GM21737 (cell line): ENCODE data around the gene FBL.

ENCODE experiments used
- ATAC-seq: cut with Tn5 transposase; IDR thresholded peaks from one replicate; pipeline ENCODE4 v1.9.1; 2021; ENCODE audit warnings: mild to moderate bottlenecking, moderate library complexity; ENCODE audit not compliant: unreplicated experiment

Gene FBL

GRCh38 chr19:39843919-39844793 is 2.0 kb downstream of the FBL start:
- no peak for ATAC-seq

- ATAC-seq = no peak
These were observed 3.3 kb downstream of the FBL start for GRCh38 chr19:39842693-39843435.

GRCh38 chr19:39841041-39841440 is 5.1 kb downstream of the FBL start:
- ATAC-seq = no peak

GRCh38 chr19:39840492-39840891 is 5.7 kb downstream of the FBL start:
- no peak for ATAC-seq

- ATAC-seq = no peak
These were observed 6.4 kb downstream of the FBL start for GRCh38 chr19:39839678-39840327.

- ATAC-seq = no peak
These were observed 7.6 kb downstream of the FBL start for GRCh38 chr19:39838569-39838968.

GRCh38 chr19:39837978-39838377 is 8.2 kb downstream of the FBL start:
- no peak for ATAC-seq

- ATAC-seq = no peak
These were observed 11.8 kb downstream of the FBL start for GRCh38 chr19:39834287-39834841.

- peak; percentile 72 for ATAC-seq
These were observed 12.5 kb downstream of the FBL start, which contains the start of gene DYRK1B for GRCh38 chr19:39833464-39834286. Gene DYRK1B (minus strand): TSS chr19:39834162. CDS start chr19:39831867, 2,295 bp downstream.

- no peak for ATAC-seq
These were observed 13.1 kb downstream of the FBL start for GRCh38 chr19:39833160-39833463.

- no peak for ATAC-seq
These were observed 13.7 kb downstream of the FBL start for GRCh38 chr19:39832341-39833083.

GRCh38 chr19:39831679-39832078 is 14.5 kb downstream of the FBL start:
- no peak for ATAC-seq

- ATAC-seq = no peak
These were observed 15.3 kb downstream of the FBL start for GRCh38 chr19:39830847-39831246.

- ATAC-seq = no peak
These were observed 15.8 kb downstream of the FBL start for GRCh38 chr19:39830406-39830805.

GRCh38 chr19:39829702-39830275 is 16.4 kb downstream of the FBL start:
- no peak for ATAC-seq

- no peak for ATAC-seq
These were observed 17.5 kb downstream of the FBL start for GRCh38 chr19:39828654-39829032.

- no peak for ATAC-seq
These were observed 18.0 kb downstream of the FBL start for GRCh38 chr19:39828015-39828653.

GRCh38 chr19:39827216-39827615 is 19.0 kb downstream of the FBL start:
- ATAC-seq = no peak

- no peak for ATAC-seq
These were observed 19.8 kb downstream of the FBL start for GRCh38 chr19:39826311-39826945.
